Esophagus muscularis mucosa (tissue), 4 donors: ENCODE data around the gene SLCO2B1. TPM values are rescaled to one million over a fixed set of nuclear protein-coding genes. Genes with fewer than 3 reads are reported as not detected.

Source experiments
- DNase-seq: peaks from one replicate; pipeline ENCODE4 v3.0.0-alpha.2; 2017; ENCODE audit errors: extremely low spot score
- H3K27ac ChIP-seq, 4 donors: fragments of 200-600 bp; sonication (generic); replicated peaks in 1 of 4; 1 replicate in 3 of 4; 2 replicates in 1 of 4; pipeline ENCODE4 v1.5.1; 2016 to 2019; ENCODE audit warnings: mild to moderate bottlenecking in 1 of 4
- H3K27me3 ChIP-seq, 4 donors: fragments of 200-600 bp; sonication (generic); one replicate each; pipeline versions ENCODE4 v1.5.1 to v1.6.0; 2016 to 2019
- H3K36me3 ChIP-seq, 4 donors: fragments of 200-600 bp; sonication (generic); one replicate each; pipeline ENCODE4 v1.5.1; 2016 to 2019
- H3K4me1 ChIP-seq, 4 donors: fragments of 200-600 bp; sonication (generic); one replicate each; pipeline ENCODE4 v1.5.1; 2016 to 2019
- H3K4me3 ChIP-seq, 4 donors: fragments of 200-600 bp; sonication (generic); 1 replicate in 2 of 4; 2 replicates in 2 of 4; pipeline ENCODE4 v1.5.1; 2016 to 2019; ENCODE audit warnings: mild to moderate bottlenecking in 4 of 4, moderate library complexity in 1 of 4
- H3K9me3 ChIP-seq, 4 donors: fragments of 200-600 bp; sonication (generic); 1 replicate in 3 of 4; 2 replicates in 1 of 4; pipeline ENCODE4 v1.5.1; 2016 to 2019
- EP300 ChIP-seq: sonication (generic); formaldehyde crosslinking; IDR thresholded peaks from one replicate; pipeline ENCODE4 v1.6.1; 2017; ENCODE audit warnings: antibody characterized with exemption
- POLR2A ChIP-seq: fragments of 450-650 bp; IDR thresholded peaks from one replicate; pipeline ENCODE4 v1.6.1; 2017; ENCODE audit warnings: antibody characterized with exemption, moderate library complexity, mild to moderate bottlenecking, low read depth
- POLR2AphosphoS5 ChIP-seq, 2 donors: sonication (generic); formaldehyde crosslinking; IDR thresholded peaks; one replicate each; pipeline ENCODE4 v1.6.1; 2017; ENCODE audit warnings: antibody characterized with exemption in 2 of 2
- WGBS: methylation state at CpG from one replicate; pipeline ENCODE4 v1.1.5; 2018; 5-methylcytosine and 5-hydroxymethylcytosine counted together
- intact Hi-C: fragments of 100-400 bp; cut with DNase I; formaldehyde crosslinking; loops from one replicate; pipeline ENCODE4 v1.15.1; 2023
- total RNA-seq, 4 donors: library from RNA; depleted of rRNA; stranded (reverse); fragments of >200 nt; gene quantifications; one replicate each; pipeline versions ENCODE4 v1.1.0 to v1.2.1, GENCODE V29; 2016
- TF ChIP-seq, protein P1 (sequence below), 3 experiments: fragments of 200-600 bp in 2 of 3; fragments of 450-650 bp in 1 of 3; sonication (generic) in 2 of 3; IDR thresholded peaks; one replicate each; pipeline ENCODE4 v1.5.1; 2017 to 2019; ENCODE audit warnings: antibody characterized with exemption in 3 of 3, mild to moderate bottlenecking in 2 of 3, moderate library complexity in 1 of 3

Gene SLCO2B1
- total RNA-seq, 4 donors from 2014 or later, result 30.5 to 61.1 (median 33.0) TPM

DNA sequence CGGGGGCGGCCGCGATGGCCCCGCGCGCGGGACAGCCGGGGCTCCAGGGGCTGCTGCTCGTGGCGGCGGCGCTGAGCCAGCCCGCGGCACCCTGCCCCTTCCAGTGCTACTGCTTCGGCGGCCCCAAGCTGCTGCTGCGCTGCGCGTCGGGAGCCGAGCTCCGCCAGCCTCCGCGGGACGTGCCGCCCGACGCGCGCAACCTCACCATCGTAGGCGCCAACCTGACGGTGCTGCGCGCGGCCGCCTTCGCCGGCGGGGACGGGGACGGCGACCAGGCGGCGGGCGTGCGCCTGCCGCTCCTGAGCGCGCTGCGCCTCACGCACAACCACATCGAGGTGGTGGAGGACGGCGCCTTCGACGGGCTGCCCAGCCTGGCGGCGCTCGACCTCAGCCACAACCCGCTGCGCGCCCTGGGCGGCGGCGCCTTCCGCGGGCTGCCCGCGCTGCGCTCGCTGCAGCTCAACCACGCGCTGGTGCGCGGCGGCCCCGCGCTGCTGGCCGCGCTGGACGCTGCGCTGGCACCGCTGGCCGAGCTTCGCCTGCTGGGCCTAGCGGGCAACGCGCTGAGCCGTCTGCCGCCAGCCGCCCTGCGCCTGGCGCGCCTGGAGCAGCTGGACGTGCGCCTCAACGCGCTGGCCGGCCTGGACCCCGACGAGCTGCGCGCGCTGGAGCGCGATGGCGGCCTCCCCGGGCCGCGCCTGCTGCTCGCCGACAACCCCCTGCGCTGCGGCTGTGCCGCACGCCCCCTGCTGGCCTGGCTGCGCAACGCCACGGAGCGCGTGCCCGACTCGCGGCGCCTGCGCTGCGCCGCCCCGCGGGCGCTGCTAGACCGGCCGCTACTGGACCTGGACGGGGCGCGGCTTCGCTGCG, 90.4 kb downstream of the SLCO2B1 start:
- WGBS, result no CpG with 5 or more reads among the region's 140 CpGs
- Histone ChIP-seq H3K4me1 (peaks cover 6 to 26% (median 21%) of the 10 kb centered on the region in 4 donors), H3K27ac (no peak overlapping the region), H3K27me3 (peaks cover 8 to 85% (median 31%) of the 10 kb centered on the region in 4 donors), H3K4me3 (peak overlapping the region; percentile 45 to 56 (median 50)), H3K36me3 (no peaks in the 10 kb centered on the region), H3K9me3 (no peaks in the 10 kb centered on the region)
- intact Hi-C loops, result loop anchor here (5.0 kb wide), 1 partner anchor 314 kb away; no protein-coding TSS in a partner anchor
- TF ChIP-seq, protein P1, sequence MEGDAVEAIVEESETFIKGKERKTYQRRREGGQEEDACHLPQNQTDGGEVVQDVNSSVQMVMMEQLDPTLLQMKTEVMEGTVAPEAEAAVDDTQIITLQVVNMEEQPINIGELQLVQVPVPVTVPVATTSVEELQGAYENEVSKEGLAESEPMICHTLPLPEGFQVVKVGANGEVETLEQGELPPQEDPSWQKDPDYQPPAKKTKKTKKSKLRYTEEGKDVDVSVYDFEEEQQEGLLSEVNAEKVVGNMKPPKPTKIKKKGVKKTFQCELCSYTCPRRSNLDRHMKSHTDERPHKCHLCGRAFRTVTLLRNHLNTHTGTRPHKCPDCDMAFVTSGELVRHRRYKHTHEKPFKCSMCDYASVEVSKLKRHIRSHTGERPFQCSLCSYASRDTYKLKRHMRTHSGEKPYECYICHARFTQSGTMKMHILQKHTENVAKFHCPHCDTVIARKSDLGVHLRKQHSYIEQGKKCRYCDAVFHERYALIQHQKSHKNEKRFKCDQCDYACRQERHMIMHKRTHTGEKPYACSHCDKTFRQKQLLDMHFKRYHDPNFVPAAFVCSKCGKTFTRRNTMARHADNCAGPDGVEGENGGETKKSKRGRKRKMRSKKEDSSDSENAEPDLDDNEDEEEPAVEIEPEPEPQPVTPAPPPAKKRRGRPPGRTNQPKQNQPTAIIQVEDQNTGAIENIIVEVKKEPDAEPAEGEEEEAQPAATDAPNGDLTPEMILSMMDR (IDR thresholded peaks at IDR 0.05), result peak; percentile 91 to 96 (median 95)
- TF ChIP-seq POLR2A, result no peak
- no peak for DNase-seq

DNA sequence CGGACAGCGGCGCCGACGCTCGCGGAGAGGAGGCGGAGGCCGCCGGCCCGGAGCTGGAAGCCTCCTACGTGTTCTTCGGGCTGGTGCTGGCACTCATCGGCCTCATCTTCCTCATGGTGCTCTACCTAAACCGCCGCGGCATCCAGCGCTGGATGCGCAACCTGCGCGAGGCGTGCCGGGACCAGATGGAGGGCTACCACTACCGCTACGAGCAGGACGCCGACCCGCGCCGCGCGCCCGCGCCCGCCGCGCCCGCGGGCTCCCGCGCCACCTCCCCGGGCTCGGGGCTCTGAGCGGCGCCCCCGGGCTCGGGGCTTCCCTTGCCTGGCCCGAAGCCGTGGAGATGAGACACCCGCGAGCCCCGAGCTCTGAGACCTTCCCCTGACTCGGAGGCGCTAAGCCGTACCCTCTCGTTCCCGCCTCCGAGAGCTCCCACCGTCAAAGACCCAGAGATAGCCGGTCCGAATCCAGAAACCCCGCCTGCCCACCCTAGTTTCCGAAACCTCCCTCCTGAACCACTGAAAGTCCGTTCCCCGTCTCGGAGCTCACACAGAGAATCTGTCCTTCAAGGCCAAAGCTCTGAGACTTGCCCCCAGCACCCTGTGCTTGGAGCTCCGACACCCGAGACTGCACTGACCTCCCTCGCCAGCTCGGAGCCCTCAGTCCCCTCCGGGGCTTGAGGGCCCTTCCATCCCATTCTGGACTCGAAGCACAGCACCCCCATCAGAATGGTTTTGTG, 91.2 kb downstream of the SLCO2B1 start:
- WGBS, result 28% methylated on average over 17 of the region's 72 CpGs
- TF ChIP-seq POLR2AphosphoS5 (IDR thresholded peaks at IDR 0.05), result no peak
- TF ChIP-seq, protein P1 (IDR thresholded peaks at IDR 0.05), result peak in 1 of 3 experiments; percentile 17
- TF ChIP-seq EP300, result no peak
- H3K27ac ChIP-seq, result no peak overlapping the region
- H3K4me1 ChIP-seq, result peaks cover 6 to 26% (median 21%) of the 10 kb centered on the region in 4 donors
- peaks cover 8 to 77% (median 31%) of the 10 kb centered on the region in 4 donors for H3K27me3 ChIP-seq
- intact Hi-C loops, result loop anchor here (5.0 kb wide), 1 partner anchor 315 kb away; no protein-coding TSS in a partner anchor
- no peaks in the 10 kb centered on the region for H3K36me3 ChIP-seq
- no peaks in the 10 kb centered on the region for H3K9me3 ChIP-seq
- peak overlapping the region; percentile 45 to 56 (median 50) for H3K4me3 ChIP-seq
- DNase-seq, result no peak

DNA sequence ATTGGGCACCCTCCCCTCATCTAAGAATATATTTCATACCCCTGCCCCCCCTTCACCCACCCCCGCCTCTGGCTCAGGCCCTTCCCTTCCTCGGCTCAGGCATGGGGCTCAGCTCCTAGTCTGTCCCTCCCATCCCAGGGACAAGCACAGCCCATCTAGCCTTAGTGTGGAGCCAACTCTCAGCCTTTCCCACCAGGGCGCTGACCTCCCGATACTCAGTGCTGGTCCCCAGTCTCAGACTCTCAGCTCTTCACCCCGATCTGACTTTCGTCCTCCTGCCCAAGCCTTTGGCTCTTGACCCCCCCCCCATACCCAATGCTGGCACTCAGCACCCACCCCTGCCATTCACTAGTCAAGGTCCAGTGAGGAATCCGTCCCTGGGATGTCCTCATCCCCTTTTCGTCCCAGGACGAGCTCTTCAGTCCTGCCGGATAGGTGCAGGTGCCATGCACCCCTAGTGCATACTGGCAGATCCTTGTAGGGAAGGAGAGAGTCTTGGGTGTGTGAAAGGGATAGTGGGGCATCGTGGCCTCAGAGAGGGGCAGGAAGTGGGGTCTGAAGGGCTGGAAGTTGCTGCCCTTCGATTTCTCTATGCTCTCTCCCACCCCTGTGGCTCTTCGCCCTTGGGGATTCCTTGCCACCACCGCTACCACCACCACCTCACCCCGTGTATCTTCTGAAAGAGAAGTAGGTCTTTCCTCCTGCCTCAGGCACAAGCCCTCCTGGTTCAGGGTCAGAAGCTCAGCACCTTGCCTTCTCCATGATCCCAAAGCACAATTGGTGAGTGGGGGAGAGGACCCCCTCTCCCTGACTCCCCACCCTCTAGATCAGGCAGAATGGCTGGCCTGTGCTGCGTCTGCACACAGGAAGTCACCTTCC, 92.1 kb downstream of the SLCO2B1 start:
- no peak for DNase-seq
- Histone ChIP-seq H3K4me3 (peak overlapping the region in 1 of 4 donors; percentile 45), H3K36me3 (no peaks in the 10 kb centered on the region), H3K4me1 (peaks cover 6 to 26% (median 21%) of the 10 kb centered on the region in 4 donors), H3K27ac (no peak overlapping the region), H3K9me3 (no peaks in the 10 kb centered on the region), H3K27me3 (peaks cover 8 to 84% (median 31%) of the 10 kb centered on the region in 4 donors)
- intact Hi-C loops, result loop anchor here (5.0 kb wide), 1 partner anchor 316 kb away; no protein-coding TSS in a partner anchor
- TF ChIP-seq POLR2A (no peak), POLR2AphosphoS5 (IDR thresholded peaks at IDR 0.05) (no peak), EP300 (no peak)
- TF ChIP-seq, protein P1 (IDR thresholded peaks at IDR 0.05), result no peak
- 83% methylated on average over 16 of the region's 16 CpGs for WGBS

DNA sequence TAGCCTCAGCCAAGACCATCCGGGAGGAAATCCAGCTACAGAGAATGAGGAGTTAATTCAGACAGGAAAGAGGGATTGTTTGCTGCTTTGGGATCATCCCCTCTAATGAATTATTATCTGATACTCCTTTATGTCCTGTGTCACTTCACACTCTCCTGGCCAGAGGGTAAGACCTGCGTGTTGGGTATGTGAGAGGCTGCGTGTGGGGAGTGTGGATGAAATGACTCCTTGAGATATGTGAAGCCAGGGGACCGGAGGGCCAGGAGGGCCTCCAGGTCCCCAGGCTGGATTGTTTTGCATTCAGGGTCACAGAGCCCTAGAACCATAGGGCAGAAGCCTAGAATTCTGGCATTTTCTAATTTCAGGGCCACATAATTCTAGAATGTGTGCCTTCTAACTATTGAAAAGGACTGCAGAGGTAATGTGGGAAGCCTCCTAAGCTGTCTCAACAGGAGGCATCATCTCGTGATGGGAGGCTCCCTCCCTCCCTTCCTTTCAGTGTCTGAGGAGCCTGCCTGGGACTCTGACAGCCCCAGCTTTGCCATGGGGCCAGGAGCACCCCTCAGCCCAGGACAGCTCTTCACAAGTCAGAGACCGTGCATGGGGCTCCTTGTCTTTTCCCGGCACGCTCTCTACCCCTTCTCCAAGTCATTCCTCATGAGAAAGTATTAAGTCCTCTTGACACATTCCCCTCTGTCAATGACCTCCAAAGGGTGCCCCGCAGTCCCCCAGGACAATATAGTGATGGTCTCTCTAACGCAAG, 93.3 kb downstream of the SLCO2B1 start:
- intact Hi-C loops, result loop anchor here (5.0 kb wide), 1 partner anchor 317 kb away; no protein-coding TSS in a partner anchor
- H3K27ac ChIP-seq, result no peak overlapping the region
- peaks cover 8 to 77% (median 31%) of the 10 kb centered on the region in 4 donors for H3K27me3 ChIP-seq
- 79% methylated on average over 10 of the region's 10 CpGs for WGBS
- H3K36me3 ChIP-seq, result no peaks in the 10 kb centered on the region
- peaks cover 6 to 30% (median 24%) of the 10 kb centered on the region in 4 donors for H3K4me1 ChIP-seq
- DNase-seq, result no peak
- H3K4me3 ChIP-seq, result no peak overlapping the region
- no peaks in the 10 kb centered on the region for H3K9me3 ChIP-seq
- TF ChIP-seq EP300 (no peak), POLR2A (no peak), POLR2AphosphoS5 (IDR thresholded peaks at IDR 0.05) (no peak)
- TF ChIP-seq, protein P1 (IDR thresholded peaks at IDR 0.05), result no peak
